Measurements from ENCODE around the gene HSD17B14. TPM values are rescaled to one million over a fixed set of nuclear protein-coding genes. Genes with fewer than 3 reads are reported as not detected.

Gene HSD17B14
- total and polyA plus RNA-seq, 9 of the 15 experiments (the other 6 are each of a cell fraction or from before 2014, with no cell fraction given) = 0.16 TPM; not detected in 8

DNA sequence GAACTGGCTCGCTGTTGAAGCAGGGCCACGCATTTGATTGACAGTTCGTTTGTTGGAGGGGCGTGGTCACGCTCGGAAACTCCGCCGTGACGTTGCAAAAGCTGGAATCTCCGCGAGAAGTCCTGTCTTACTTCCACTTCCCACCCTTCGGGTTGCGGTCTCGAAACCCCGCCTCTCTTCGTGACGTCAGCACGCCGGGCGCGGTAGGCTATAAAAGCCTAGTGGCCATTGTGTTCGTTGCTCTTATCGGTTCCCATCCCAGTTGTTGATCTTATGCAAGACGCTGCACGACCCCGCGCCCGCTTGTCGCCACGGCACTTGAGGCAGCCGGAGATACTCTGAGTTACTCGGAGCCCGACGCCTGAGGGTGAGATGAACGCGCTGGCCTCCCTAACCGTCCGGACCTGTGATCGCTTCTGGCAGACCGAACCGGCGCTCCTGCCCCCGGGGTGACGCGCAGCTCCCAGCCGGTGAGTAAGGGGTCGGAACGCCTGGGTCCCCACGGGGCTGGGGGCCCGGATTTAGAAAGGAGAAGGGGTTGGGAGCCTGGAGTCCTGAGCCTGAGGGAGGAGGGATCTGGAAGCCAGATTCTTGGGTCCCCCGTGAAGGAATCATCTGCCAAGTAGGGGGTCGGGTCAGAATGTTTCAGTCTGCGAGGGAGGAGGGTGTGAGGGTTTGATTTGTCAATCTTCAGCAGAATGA, 36.0 kb upstream of the HSD17B14 start, which contains the start of gene PPP1R15A (continued):
- TF ChIP-seq, protein P1, sequence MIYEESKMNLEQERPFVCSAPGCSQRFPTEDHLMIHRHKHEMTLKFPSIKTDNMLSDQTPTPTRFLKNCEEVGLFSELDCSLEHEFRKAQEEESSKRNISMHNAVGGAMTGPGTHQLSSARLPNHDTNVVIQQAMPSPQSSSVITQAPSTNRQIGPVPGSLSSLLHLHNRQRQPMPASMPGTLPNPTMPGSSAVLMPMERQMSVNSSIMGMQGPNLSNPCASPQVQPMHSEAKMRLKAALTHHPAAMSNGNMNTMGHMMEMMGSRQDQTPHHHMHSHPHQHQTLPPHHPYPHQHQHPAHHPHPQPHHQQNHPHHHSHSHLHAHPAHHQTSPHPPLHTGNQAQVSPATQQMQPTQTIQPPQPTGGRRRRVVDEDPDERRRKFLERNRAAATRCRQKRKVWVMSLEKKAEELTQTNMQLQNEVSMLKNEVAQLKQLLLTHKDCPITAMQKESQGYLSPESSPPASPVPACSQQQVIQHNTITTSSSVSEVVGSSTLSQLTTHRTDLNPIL (CRISPR knock-in tag; IDR thresholded peaks at IDR 0.05) = no peak
- TF ChIP-seq, protein P2, sequence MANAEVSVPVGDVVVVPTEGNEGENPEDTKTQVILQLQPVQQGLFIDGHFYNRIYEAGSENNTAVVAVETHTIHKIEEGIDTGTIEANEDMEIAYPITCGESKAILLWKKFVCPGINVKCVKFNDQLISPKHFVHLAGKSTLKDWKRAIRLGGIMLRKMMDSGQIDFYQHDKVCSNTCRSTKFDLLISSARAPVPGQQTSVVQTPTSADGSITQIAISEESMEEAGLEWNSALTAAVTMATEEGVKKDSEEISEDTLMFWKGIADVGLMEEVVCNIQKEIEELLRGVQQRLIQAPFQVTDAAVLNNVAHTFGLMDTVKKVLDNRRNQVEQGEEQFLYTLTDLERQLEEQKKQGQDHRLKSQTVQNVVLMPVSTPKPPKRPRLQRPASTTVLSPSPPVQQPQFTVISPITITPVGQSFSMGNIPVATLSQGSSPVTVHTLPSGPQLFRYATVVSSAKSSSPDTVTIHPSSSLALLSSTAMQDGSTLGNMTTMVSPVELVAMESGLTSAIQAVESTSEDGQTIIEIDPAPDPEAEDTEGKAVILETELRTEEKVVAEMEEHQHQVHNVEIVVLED (CRISPR knock-in tag; IDR thresholded peaks at IDR 0.05) = peak; percentile 68
- TF ChIP-seq ATF1 (CRISPR knock-in tag; IDR thresholded peaks at IDR 0.05) (peak; percentile 73; the same call in 1 of the 2 replicates), ATF1 (tag; IDR thresholded peaks at IDR 0.05) (peak; percentile 100), NFATC3 (IDR thresholded peaks at IDR 0.05) (no peak), SAFB2 (IDR thresholded peaks at IDR 0.05; ENCODE audit: borderline replicate concordance, low read depth, low read length, severe bottlenecking) (no peak), SP1 (CRISPR knock-in tag; IDR thresholded peaks at IDR 0.05) (peak; percentile 96), ZNF57 (CRISPR knock-in tag; IDR thresholded peaks at IDR 0.05) (0 out of 2 replicates have a peak, but pooled peaks have one; percentile 68), ILK (tag; IDR thresholded peaks at IDR 0.05; ENCODE audit: borderline replicate concordance, low read depth) (no peak), KLF13 (tag; IDR thresholded peaks at IDR 0.05; ENCODE audit: borderline replicate concordance, low read depth) (no peak), FOXM1 (IDR thresholded peaks at IDR 0.05; ENCODE audit: low read depth) (no peak), FOXM1 (CRISPR knock-in tag; IDR thresholded peaks at IDR 0.05; ENCODE audit: low read depth) (peak; percentile 89; the same call in 1 of the 2 replicates), CC2D1A (IDR thresholded peaks at IDR 0.05) (no peak), ADNP (tag; IDR thresholded peaks at IDR 0.05) (no peak), PHF20 (IDR thresholded peaks at IDR 0.05; ENCODE audit: partially characterized antibody) (peak; percentile 56)
- TF ChIP-seq, protein P3, sequence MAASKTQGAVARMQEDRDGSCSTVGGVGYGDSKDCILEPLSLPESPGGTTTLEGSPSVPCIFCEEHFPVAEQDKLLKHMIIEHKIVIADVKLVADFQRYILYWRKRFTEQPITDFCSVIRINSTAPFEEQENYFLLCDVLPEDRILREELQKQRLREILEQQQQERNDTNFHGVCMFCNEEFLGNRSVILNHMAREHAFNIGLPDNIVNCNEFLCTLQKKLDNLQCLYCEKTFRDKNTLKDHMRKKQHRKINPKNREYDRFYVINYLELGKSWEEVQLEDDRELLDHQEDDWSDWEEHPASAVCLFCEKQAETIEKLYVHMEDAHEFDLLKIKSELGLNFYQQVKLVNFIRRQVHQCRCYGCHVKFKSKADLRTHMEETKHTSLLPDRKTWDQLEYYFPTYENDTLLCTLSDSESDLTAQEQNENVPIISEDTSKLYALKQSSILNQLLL (CRISPR knock-in tag; IDR thresholded peaks at IDR 0.05; ENCODE audit: borderline replicate concordance) = no peak
- TF ChIP-seq, protein P4, sequence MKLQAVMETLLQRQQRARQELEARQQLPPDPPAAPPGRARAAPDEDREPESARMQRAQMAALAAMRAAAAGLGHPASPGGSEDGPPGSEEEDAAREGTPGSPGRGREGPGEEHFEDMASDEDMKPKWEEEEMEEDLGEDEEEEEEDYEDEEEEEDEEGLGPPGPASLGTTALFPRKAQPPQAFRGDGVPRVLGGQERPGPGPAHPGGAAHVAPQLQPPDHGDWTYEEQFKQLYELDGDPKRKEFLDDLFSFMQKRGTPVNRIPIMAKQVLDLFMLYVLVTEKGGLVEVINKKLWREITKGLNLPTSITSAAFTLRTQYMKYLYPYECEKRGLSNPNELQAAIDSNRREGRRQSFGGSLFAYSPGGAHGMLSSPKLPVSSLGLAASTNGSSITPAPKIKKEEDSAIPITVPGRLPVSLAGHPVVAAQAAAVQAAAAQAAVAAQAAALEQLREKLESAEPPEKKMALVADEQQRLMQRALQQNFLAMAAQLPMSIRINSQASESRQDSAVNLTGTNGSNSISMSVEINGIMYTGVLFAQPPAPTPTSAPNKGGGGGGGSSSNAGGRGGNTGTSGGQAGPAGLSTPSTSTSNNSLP (IDR thresholded peaks at IDR 0.05; ENCODE audit: borderline replicate concordance, low read depth, low read length) = no peak
- TF ChIP-seq, protein P5, sequence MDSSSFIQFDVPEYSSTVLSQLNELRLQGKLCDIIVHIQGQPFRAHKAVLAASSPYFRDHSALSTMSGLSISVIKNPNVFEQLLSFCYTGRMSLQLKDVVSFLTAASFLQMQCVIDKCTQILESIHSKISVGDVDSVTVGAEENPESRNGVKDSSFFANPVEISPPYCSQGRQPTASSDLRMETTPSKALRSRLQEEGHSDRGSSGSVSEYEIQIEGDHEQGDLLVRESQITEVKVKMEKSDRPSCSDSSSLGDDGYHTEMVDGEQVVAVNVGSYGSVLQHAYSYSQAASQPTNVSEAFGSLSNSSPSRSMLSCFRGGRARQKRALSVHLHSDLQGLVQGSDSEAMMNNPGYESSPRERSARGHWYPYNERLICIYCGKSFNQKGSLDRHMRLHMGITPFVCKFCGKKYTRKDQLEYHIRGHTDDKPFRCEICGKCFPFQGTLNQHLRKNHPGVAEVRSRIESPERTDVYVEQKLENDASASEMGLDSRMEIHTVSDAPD (CRISPR knock-in tag; IDR thresholded peaks at IDR 0.05) = no peak
- TF ChIP-seq, protein P6, sequence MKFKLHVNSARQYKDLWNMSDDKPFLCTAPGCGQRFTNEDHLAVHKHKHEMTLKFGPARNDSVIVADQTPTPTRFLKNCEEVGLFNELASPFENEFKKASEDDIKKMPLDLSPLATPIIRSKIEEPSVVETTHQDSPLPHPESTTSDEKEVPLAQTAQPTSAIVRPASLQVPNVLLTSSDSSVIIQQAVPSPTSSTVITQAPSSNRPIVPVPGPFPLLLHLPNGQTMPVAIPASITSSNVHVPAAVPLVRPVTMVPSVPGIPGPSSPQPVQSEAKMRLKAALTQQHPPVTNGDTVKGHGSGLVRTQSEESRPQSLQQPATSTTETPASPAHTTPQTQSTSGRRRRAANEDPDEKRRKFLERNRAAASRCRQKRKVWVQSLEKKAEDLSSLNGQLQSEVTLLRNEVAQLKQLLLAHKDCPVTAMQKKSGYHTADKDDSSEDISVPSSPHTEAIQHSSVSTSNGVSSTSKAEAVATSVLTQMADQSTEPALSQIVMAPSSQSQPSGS (CRISPR knock-in tag; IDR thresholded peaks at IDR 0.05) = no peak

Data from K562 (cell line).